Measurements from ENCODE around the gene ANLN.
A peak's percentile ranks its signal among the peaks of the same experiment; 100 is the strongest.
"Not testable (repeated sequence)": the region's sequence is repeated elsewhere in the genome, so short reads cannot be mapped to it uniquely, and the experiment has no call there.

The ANLN gene

GRCh38 chr7:36389371-36390198, at the start of gene ANLN:
Gene ANLN, plus strand, starts transcription at chr7:36389862. Its CDS starts 165 bp downstream, at chr7:36390027.
- DNase-seq (ENCODE audit: low read depth in 2 of 2) = peak; percentile 95 to 96

- no peak for DNase-seq (ENCODE audit: low read depth in 2 of 2)
Observed at GRCh38 chr7:36343548-36343947, 46.1 kb upstream of the ANLN start.

GRCh38 chr7:36344622-36345021, 45.0 kb upstream of the ANLN start:
- DNase-seq (ENCODE audit: low read depth in 2 of 2) = no peak

GRCh38 chr7:36346260-36346831, 43.3 kb upstream of the ANLN start:
- DNase-seq (ENCODE audit: low read depth in 2 of 2) = no peak

- peak; percentile 23 to 29 for DNase-seq (ENCODE audit: low read depth in 2 of 2)
Observed at GRCh38 chr7:36348256-36348655, 41.4 kb upstream of the ANLN start.

GRCh38 chr7:36348771-36349170, 40.9 kb upstream of the ANLN start:
- no peak for DNase-seq (ENCODE audit: low read depth in 2 of 2)

- no peak for DNase-seq (ENCODE audit: low read depth in 2 of 2)
Observed at GRCh38 chr7:36349626-36350025, 40.0 kb upstream of the ANLN start.

GRCh38 chr7:36355490-36355889, 34.2 kb upstream of the ANLN start:
- no peak for DNase-seq (ENCODE audit: low read depth in 2 of 2)

- no peak for DNase-seq (ENCODE audit: low read depth in 2 of 2)
Observed at GRCh38 chr7:36357054-36357453, 32.6 kb upstream of the ANLN start.

GRCh38 chr7:36358589-36358988, 31.1 kb upstream of the ANLN start:
- no peak for DNase-seq (ENCODE audit: low read depth in 2 of 2)

- DNase-seq (ENCODE audit: low read depth in 2 of 2) = no peak
Observed at GRCh38 chr7:36360244-36360643, 29.4 kb upstream of the ANLN start.

- no peak for DNase-seq (ENCODE audit: low read depth in 2 of 2)
Observed at GRCh38 chr7:36361227-36361626, 28.4 kb upstream of the ANLN start.

- DNase-seq (ENCODE audit: low read depth in 2 of 2) = no peak
Observed at GRCh38 chr7:36363515-36363914, 26.1 kb upstream of the ANLN start.

GRCh38 chr7:36366005-36366717, 23.5 kb upstream of the ANLN start:
- no peak for DNase-seq (ENCODE audit: low read depth in 2 of 2)

GRCh38 chr7:36366718-36367560, 22.7 kb upstream of the ANLN start:
- DNase-seq (ENCODE audit: low read depth in 2 of 2) = peak; percentile 48 to 52

- DNase-seq (ENCODE audit: low read depth in 2 of 2) = no peak
Observed at GRCh38 chr7:36367561-36368077, 22.0 kb upstream of the ANLN start.

- DNase-seq (ENCODE audit: low read depth in 2 of 2) = no peak
Observed at GRCh38 chr7:36368496-36368895, 21.2 kb upstream of the ANLN start.

GRCh38 chr7:36369171-36369570, 20.5 kb upstream of the ANLN start:
- no peak for DNase-seq (ENCODE audit: low read depth in 2 of 2)

- no peak for DNase-seq (ENCODE audit: low read depth in 2 of 2)
Observed at GRCh38 chr7:36370046-36370445, 19.6 kb upstream of the ANLN start.

- DNase-seq (ENCODE audit: low read depth in 2 of 2) = no peak
Observed at GRCh38 chr7:36372156-36372555, 17.5 kb upstream of the ANLN start.

GRCh38 chr7:36378555-36378954, 11.1 kb upstream of the ANLN start:
- DNase-seq (ENCODE audit: low read depth in 2 of 2) = not testable (repeated sequence)
